HEK293 (cell line): ENCODE measurements around the gene LIME1.

Source experiments
- ATF2 ChIP-seq: fragments of 450-650 bp; formaldehyde crosslinking; IDR thresholded peaks from 2 replicates; pipeline ENCODE4 v1.5.1; 2016; ENCODE audit warnings: missing biosample characterization, missing genetic modification characterization, low read depth
- HOXA7 ChIP-seq: sonication (generic); formaldehyde crosslinking; IDR thresholded peaks from 2 replicates; pipeline ENCODE4 v1.8.1; 2022; ENCODE audit warnings: missing genetic modification reagents, borderline replicate concordance
- KLF17 ChIP-seq: fragments of 450-650 bp; formaldehyde crosslinking; IDR thresholded peaks from 2 replicates; pipeline ENCODE4 v1.5.1; 2016; ENCODE audit warnings: missing biosample characterization, missing genetic modification characterization
- PRDM1 ChIP-seq: fragments of 450-650 bp; formaldehyde crosslinking; IDR thresholded peaks from 2 replicates; pipeline ENCODE4; 2016; ENCODE audit warnings: missing biosample characterization, missing genetic modification characterization
- PRDM10 ChIP-seq: fragments of 450-650 bp; formaldehyde crosslinking; IDR thresholded peaks from 2 replicates; pipeline ENCODE4 v1.5.1; 2016; ENCODE audit warnings: missing biosample characterization, missing genetic modification characterization
- PRDM4 ChIP-seq: fragments of 450-650 bp; formaldehyde crosslinking; IDR thresholded peaks from 2 replicates; pipeline ENCODE4 v1.5.1; 2017; ENCODE audit warnings: missing biosample characterization, missing genetic modification characterization
- PRDM6 ChIP-seq: fragments of 450-650 bp; formaldehyde crosslinking; IDR thresholded peaks from 2 replicates; pipeline ENCODE4 v1.5.1; 2017; ENCODE audit warnings: missing biosample characterization, missing genetic modification characterization
- SP7 ChIP-seq: fragments of 450-650 bp; formaldehyde crosslinking; IDR thresholded peaks from 2 replicates; pipeline ENCODE4 v1.5.1; 2016; ENCODE audit warnings: missing biosample characterization, missing genetic modification characterization
- YY1 ChIP-seq: fragments of 450-650 bp; formaldehyde crosslinking; IDR thresholded peaks from 2 replicates; pipeline ENCODE4 v1.5.1; 2018; ENCODE audit warnings: missing biosample characterization, missing genetic modification characterization
- ZFP37 ChIP-seq: fragments of 450-650 bp; formaldehyde crosslinking; IDR thresholded peaks from 2 replicates; pipeline ENCODE4 v1.5.1; 2016; ENCODE audit warnings: missing biosample characterization, missing genetic modification characterization
- ZNF132 ChIP-seq: fragments of 450-650 bp; formaldehyde crosslinking; IDR thresholded peaks from 2 replicates; pipeline ENCODE4 v1.5.1; 2017; ENCODE audit warnings: missing biosample characterization, missing genetic modification characterization, borderline replicate concordance
- ZNF221 ChIP-seq: fragments of 450-650 bp; formaldehyde crosslinking; IDR thresholded peaks from 2 replicates; pipeline ENCODE4 v1.5.1; 2017; ENCODE audit warnings: missing biosample characterization, missing genetic modification characterization, borderline replicate concordance
- ZNF248 ChIP-seq: fragments of 450-650 bp; formaldehyde crosslinking; IDR thresholded peaks from 2 replicates; pipeline ENCODE4 v1.5.1; 2017; ENCODE audit warnings: missing biosample characterization, missing genetic modification characterization
- ZNF280D ChIP-seq: fragments of 450-650 bp; formaldehyde crosslinking; IDR thresholded peaks from 2 replicates; pipeline ENCODE4 v1.5.1; 2016; ENCODE audit warnings: missing biosample characterization, missing genetic modification characterization
- ZNF302 ChIP-seq: fragments of 450-650 bp; formaldehyde crosslinking; IDR thresholded peaks from 2 replicates; pipeline ENCODE4 v1.5.1; 2016; ENCODE audit warnings: missing biosample characterization, missing genetic modification characterization, low read depth
- ZNF341 ChIP-seq: fragments of 450-650 bp; formaldehyde crosslinking; IDR thresholded peaks from 2 replicates; pipeline ENCODE4; 2016; ENCODE audit warnings: low read depth, missing biosample characterization, missing genetic modification characterization
- ZNF394 ChIP-seq: fragments of 450-650 bp; formaldehyde crosslinking; IDR thresholded peaks from 2 replicates; pipeline ENCODE4 v1.5.1; 2016; ENCODE audit warnings: missing biosample characterization, missing genetic modification characterization, mild to moderate bottlenecking, moderate library complexity, borderline replicate concordance
- ZNF626 ChIP-seq: fragments of 450-650 bp; sonication (Bioruptor Pico); formaldehyde crosslinking; IDR thresholded peaks from 2 replicates; pipeline ENCODE4 v1.5.1; 2018; ENCODE audit warnings: missing biosample characterization, missing genetic modification characterization, inconsistent platforms
- ZNF654 ChIP-seq: fragments of 450-650 bp; formaldehyde crosslinking; IDR thresholded peaks from 2 replicates; pipeline ENCODE4 v1.5.1; 2016; ENCODE audit warnings: low read depth, missing biosample characterization, missing genetic modification characterization
- ZNF664 ChIP-seq: fragments of 450-650 bp; formaldehyde crosslinking; IDR thresholded peaks from 2 replicates; pipeline ENCODE4 v1.5.1; 2016; ENCODE audit warnings: missing biosample characterization, missing genetic modification characterization
- ZNF677 ChIP-seq: fragments of 450-650 bp; IDR thresholded peaks from 2 replicates; pipeline ENCODE4 v1.5.0; 2018; ENCODE audit warnings: missing biosample characterization, mild to moderate bottlenecking, missing genetic modification characterization, moderate library complexity
- ZNF692 ChIP-seq: fragments of 450-650 bp; formaldehyde crosslinking; IDR thresholded peaks from 2 replicates; pipeline ENCODE4 v1.5.1; 2016; ENCODE audit warnings: missing biosample characterization, missing genetic modification characterization
- ZNF76 ChIP-seq: fragments of 450-650 bp; formaldehyde crosslinking; IDR thresholded peaks from 2 replicates; pipeline ENCODE4; 2016; ENCODE audit warnings: low read depth, missing biosample characterization, missing genetic modification characterization, borderline replicate concordance
- ZSCAN16 ChIP-seq: fragments of 450-650 bp; formaldehyde crosslinking; IDR thresholded peaks from 2 replicates; pipeline ENCODE4 v1.5.1; 2016; ENCODE audit warnings: missing biosample characterization, missing genetic modification characterization

LIME1 gene

GRCh38 chr20:63707558-63708300, 28.7 kb upstream of the LIME1 start, which contains the start of the genes ARFRP1 and ZGPAT (continued):
- TF ChIP-seq PRDM1, result no peak
- TF ChIP-seq ZNF76 (tag by site-specific recombination), result peak; percentile 99
- no peak for TF ChIP-seq ZNF302 (tag by site-specific recombination)
- TF ChIP-seq ZNF677 (tag by site-specific recombination), result no peak
- TF ChIP-seq ZSCAN16 (tag by site-specific recombination), result 0 out of 2 replicates have a peak, but pooled peaks have one; percentile 16
- TF ChIP-seq HOXA7 (CRISPR knock-in tag), result no peak
- TF ChIP-seq KLF17, result peak; percentile 70; the same call in 1 of the 2 replicates
- no peak for TF ChIP-seq PRDM6
- no peak for TF ChIP-seq ZNF341 (tag by site-specific recombination)
- no peak for TF ChIP-seq ATF2 (tag by site-specific recombination)
- peak; percentile 46; the same call in 1 of the 2 replicates for TF ChIP-seq YY1 (tag by site-specific recombination)
- no peak for TF ChIP-seq ZNF132
- no peak for TF ChIP-seq ZNF654 (tag by site-specific recombination)
- TF ChIP-seq ZNF394 (tag by site-specific recombination), result no peak
- TF ChIP-seq SP7 (tag by site-specific recombination), result peak; percentile 46
- TF ChIP-seq PRDM4 (tag by site-specific recombination), result no peak
- no peak for TF ChIP-seq ZNF280D (tag by site-specific recombination)
- TF ChIP-seq ZNF248 (tag by site-specific recombination), result no peak
- no peak for TF ChIP-seq ZNF664 (tag by site-specific recombination)
- TF ChIP-seq ZNF221, result no peak
- peak; percentile 29; the same call in 1 of the 2 replicates for TF ChIP-seq PRDM10
- TF ChIP-seq ZNF692 (tag by site-specific recombination), result peak; percentile 86
- no peak for TF ChIP-seq ZFP37 (tag by site-specific recombination)
- no peak for TF ChIP-seq ZNF626 (tag by site-specific recombination)
